ENCODE results near the gene DPP7. TPM values are rescaled to one million over a fixed set of nuclear protein-coding genes. Genes with fewer than 3 reads are reported as not detected.
A peak's percentile ranks its signal among the peaks of the same experiment; 100 is the strongest.

DPP7 gene
- total and polyA plus RNA-seq, 9 of the 15 experiments (the other 6 are each of a cell fraction or from before 2014, with no cell fraction given), result 0.99 to 365 (median 132) TPM

GRCh38 chr9:137083394-137084004 is 31.0 kb downstream of the DPP7 start (continued):
- TF ChIP-seq GTF3C2 (IDR thresholded peaks at IDR 0.05; ENCODE audit: borderline replicate concordance, extremely low read depth, insufficient read length) (no peak), CAMTA2 (CRISPR knock-in tag; conservative IDR thresholded peaks at IDR 0.05) (no peak), MAFF (IDR thresholded peaks at IDR 0.05; ENCODE audit: low read length) (0 out of 2 replicates have a peak, but pooled peaks have one; percentile 29), ZNF316 (IDR thresholded peaks at IDR 0.05) (peak; percentile 63), ZBTB5 (IDR thresholded peaks at IDR 0.05) (no peak), DPF2 (IDR thresholded peaks at IDR 0.05) (peak; percentile 62; the same call in 1 of the 2 replicates), ZNF134 (CRISPR knock-in tag; conservative IDR thresholded peaks at IDR 0.05) (peak; percentile 77), POLR2AphosphoS2 (IDR thresholded peaks at IDR 0.05; ENCODE audit: low read length) (no peak), LEF1 (IDR thresholded peaks at IDR 0.05) (0 out of 2 replicates have a peak, but pooled peaks have one; percentile 31), HDAC2 (IDR thresholded peaks at IDR 0.05) (0 out of 2 replicates have a peak, but pooled peaks have one; percentile 24), FOXK2 (conservative IDR thresholded peaks at IDR 0.05 in 1 of 2, IDR thresholded peaks at IDR 0.05 in 1 of 2; ENCODE audit: low read depth in 2 of 2) (no peak), SMARCE1 (IDR thresholded peaks at IDR 0.05) (peak; percentile 60; the same call in 1 of the 2 replicates), RCOR1 (IDR thresholded peaks at IDR 0.05; ENCODE audit: borderline replicate concordance in 1 of 2, low read depth in 2 of 2, low read length in 2 of 2) (peak in 1 of 2 experiments; percentile 49; a peak in 2 of 4 replicates), ZNF551 (CRISPR knock-in tag; IDR thresholded peaks at IDR 0.05) (no peak), ZNF41 (CRISPR knock-in tag; conservative IDR thresholded peaks at IDR 0.05) (no peak), BRD9 (IDR thresholded peaks at IDR 0.05; ENCODE audit: low read depth, partially characterized antibody) (no peak), ZNF764 (CRISPR knock-in tag; IDR thresholded peaks at IDR 0.05; ENCODE audit: low read depth) (no peak), MCM5 (IDR thresholded peaks at IDR 0.05; ENCODE audit: low read depth) (no peak), EHMT2 (IDR thresholded peaks at IDR 0.05) (0 out of 2 replicates have a peak, but pooled peaks have one; percentile 37), ARID1B (IDR thresholded peaks at IDR 0.05) (peak; percentile 63), POLR2B (IDR thresholded peaks at IDR 0.05; ENCODE audit: low read depth, partially characterized antibody) (no peak), PHF8 (IDR thresholded peaks at IDR 0.05; ENCODE audit: borderline replicate concordance, low read length) (peak; percentile 23; the same call in 1 of the 2 replicates), HDAC1 (IDR thresholded peaks at IDR 0.05) (peak in 1 of 2 experiments; percentile 30; a peak in 1 of 4 replicates), ETV5 (CRISPR knock-in tag; IDR thresholded peaks at IDR 0.05; ENCODE audit: low read depth) (no peak)
- TF ChIP-seq, protein P1, sequence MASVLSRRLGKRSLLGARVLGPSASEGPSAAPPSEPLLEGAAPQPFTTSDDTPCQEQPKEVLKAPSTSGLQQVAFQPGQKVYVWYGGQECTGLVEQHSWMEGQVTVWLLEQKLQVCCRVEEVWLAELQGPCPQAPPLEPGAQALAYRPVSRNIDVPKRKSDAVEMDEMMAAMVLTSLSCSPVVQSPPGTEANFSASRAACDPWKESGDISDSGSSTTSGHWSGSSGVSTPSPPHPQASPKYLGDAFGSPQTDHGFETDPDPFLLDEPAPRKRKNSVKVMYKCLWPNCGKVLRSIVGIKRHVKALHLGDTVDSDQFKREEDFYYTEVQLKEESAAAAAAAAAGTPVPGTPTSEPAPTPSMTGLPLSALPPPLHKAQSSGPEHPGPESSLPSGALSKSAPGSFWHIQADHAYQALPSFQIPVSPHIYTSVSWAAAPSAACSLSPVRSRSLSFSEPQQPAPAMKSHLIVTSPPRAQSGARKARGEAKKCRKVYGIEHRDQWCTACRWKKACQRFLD (CRISPR knock-in tag; IDR thresholded peaks at IDR 0.05), result no peak

Measured in K562 (cell line).